D721Med (cell line): ENCODE data around the gene SLC34A1.

Experiments
- DNase-seq: peaks from one replicate; pipeline ENCODE4 v3.0.0; 2011; ENCODE audit warnings: low spot score; ENCODE audit not compliant: insufficient read length
- FAIRE-seq: peaks from 2 replicates; lab custom pipeline; 2011; peaks lifted over from hg19 to GRCh38; lab: Jason Lieb, UNC
- TF ChIP-seq, protein P1 (sequence below): IDR thresholded peaks from 2 replicates; pipeline ENCODE4 v1.5.1; 2012; ENCODE audit warnings: mild to moderate bottlenecking, control low read depth; ENCODE audit not compliant: insufficient read depth; ENCODE audit errors: missing control alignments

SLC34A1 gene

DNA sequence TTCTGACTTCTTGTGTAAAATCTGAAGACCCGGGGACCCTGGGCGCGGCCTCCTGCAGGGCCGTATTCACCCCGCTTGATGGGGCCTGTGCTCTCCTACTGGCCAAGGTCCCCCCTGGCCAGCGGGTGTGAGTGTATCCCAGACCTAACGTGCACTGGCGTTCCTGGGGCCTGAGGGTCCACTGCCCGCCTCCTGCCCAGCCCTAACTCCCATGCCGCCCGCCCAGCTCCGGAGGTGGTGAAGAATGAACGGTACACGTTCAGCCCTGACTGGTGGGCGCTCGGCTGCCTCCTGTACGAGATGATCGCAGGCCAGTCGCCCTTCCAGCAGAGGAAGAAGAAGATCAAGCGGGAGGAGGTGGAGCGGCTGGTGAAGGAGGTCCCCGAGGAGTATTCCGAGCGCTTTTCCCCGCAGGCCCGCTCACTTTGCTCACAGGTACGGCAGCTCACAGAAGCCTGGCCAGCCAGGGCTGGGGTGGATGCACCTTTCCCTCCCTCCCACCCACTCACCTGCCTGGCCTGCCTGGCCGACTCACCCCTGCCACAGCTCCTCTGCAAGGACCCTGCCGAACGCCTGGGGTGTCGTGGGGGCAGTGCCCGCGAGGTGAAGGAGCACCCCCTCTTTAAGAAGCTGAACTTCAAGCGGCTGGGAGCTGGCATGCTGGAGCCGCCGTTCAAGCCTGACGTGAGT is 51.8 kb downstream of the SLC34A1 start:
- FAIRE-seq (no peak), DNase-seq (no peak)
- TF ChIP-seq, protein P1, sequence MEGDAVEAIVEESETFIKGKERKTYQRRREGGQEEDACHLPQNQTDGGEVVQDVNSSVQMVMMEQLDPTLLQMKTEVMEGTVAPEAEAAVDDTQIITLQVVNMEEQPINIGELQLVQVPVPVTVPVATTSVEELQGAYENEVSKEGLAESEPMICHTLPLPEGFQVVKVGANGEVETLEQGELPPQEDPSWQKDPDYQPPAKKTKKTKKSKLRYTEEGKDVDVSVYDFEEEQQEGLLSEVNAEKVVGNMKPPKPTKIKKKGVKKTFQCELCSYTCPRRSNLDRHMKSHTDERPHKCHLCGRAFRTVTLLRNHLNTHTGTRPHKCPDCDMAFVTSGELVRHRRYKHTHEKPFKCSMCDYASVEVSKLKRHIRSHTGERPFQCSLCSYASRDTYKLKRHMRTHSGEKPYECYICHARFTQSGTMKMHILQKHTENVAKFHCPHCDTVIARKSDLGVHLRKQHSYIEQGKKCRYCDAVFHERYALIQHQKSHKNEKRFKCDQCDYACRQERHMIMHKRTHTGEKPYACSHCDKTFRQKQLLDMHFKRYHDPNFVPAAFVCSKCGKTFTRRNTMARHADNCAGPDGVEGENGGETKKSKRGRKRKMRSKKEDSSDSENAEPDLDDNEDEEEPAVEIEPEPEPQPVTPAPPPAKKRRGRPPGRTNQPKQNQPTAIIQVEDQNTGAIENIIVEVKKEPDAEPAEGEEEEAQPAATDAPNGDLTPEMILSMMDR: no peak

DNA sequence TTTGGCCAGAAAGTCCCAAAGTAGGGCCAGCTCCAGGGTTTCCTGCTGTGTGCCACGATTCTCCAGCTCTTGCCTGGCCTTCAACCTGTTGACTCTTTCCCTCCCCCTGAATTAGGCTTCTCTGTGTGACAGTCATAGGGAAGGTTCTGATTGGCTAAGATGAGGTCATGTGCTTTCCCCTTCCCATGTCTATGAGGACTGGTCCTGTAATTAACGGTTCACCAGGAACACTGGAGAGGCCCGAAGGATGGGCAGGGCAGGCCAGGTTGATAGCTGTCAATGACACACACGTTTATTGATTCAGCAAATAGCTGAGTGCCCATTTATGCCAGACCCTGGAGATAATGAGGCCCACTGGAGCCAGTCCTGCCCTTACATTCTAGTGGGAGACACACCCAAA is 53.4 kb downstream of the SLC34A1 start:
- DNase-seq (no peak), FAIRE-seq (no peak)
- TF ChIP-seq, protein P1: no peak

DNA sequence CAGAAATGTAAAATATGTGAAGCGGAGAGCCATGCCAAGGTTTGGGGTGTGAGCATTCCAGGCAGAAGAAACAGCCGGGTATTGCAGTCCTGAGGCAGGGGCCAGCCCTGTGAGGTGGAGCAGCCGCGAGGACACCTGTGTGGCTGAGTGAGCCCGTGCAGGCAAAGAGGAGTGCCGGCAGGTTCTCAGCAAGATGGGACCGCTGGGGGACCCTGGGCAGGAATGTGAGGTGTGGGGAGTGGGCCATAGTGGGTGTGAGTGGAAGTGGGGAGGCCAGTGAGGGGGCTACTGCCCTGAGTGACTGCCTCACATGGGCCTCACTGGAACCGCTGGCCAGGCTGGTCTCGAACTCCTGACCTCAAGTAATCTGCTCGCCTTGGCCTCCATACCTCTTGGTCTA is 54.2 kb downstream of the SLC34A1 start:
- TF ChIP-seq, protein P1: no peak
- no peak for FAIRE-seq
- no peak for DNase-seq

DNA sequence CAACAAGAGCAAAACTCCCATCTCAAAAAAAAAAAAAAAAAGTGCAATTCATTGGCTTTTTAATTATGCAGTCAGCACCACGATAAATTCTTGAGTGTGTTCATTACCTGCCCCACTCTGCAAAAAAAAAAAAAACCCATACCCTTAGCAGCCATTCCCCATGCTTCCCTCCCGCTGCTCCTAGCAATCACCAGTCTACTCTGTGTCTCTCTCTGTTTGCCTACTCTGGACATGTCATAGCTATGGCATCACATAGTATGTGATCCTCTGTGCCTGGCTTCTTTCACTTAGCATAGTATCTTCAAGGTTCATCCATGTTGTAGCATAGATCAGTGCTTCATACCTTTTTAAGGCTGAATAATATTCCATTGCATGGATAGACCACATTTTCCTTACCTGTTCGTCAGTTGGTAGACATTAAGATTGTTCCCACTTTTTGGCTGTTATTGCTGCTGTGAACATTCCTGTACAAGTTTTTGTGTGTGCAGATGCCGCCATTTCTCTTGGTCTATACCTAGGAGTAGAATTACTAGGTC is 55.4 kb downstream of the SLC34A1 start:
- no peak for DNase-seq
- no peak for FAIRE-seq
- TF ChIP-seq, protein P1: no peak

DNA sequence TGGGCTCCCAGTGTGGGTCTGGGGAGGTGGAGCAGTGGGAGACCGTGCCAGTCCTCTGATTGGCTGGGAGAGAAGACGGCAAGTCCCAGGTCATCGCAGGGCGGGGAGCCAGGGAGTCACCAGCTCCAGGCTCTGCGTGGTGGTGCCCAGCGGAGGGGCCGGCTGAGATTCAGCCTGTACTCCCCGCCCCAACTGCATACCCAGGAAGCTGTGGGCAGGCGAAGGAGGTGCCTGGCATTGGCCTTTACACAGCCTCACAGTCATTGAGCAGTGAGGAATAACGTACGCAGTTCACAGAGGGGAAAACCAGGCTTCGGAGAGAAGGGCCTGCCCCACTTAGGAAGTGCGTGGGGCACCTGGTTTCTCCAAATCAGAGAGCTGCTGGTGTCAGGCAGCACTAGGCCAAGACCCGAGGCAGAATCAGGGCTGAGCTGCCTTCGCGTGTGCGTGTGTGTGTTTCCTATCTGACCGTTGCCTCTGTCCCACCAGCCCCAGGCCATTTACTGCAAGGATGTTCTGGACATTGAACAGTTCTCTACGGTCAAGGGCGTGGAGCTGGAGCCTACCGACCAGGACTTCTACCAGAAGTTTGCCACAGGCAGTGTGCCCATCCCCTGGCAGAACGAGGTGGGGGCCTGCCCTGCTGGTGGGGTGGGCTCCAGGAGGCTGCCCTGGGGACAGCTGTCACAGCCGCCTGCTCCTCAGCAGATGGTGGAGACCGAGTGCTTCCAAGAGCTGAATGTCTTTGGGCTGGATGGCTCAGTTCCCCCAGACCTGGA is 56.2 kb downstream of the SLC34A1 start:
- no peak for FAIRE-seq
- TF ChIP-seq, protein P1: no peak
- no peak for DNase-seq

DNA sequence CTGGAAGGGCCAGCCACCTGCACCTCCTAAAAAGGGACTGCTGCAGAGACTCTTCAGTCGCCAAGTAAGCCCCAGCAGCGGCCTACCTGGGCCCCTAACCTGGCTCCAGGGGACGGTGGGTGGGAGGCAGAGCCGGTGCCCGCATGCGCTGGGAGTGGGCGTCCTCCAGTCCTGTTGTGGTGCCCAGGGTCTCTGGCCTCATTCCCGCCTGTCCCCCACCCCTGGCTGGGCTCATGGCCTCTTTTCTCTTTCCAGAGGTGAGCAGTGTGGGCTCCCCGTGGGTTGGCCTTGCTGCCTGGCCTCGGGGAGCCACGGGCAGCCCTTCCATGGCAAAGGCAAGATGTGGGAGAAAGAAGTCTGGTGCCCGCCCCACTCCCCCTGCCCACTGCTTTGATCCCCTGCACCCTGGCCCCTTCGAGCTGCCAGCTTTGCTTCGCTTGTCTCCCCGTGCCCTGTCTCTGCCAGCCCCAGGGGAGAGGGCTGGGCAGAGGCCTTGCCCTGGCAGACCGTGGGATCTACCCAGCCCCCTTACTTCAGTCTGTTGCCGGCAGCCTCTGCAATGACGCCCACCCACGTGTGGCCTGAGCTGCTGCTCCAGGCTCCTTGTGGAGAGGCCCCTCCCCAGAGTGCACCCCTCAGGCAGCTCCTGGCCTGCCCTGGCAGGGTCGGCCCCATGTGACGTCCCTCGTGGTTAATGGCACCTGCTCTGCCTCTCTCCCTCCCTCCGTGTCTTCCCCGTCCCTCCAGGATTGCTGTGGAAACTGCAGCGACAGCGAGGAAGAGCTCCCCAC is 57.0 kb downstream of the SLC34A1 start:
- DNase-seq (no peak), FAIRE-seq (no peak)
- TF ChIP-seq, protein P1: no peak
